Smooth muscle cell (in vitro differentiated cells): ENCODE measurements around the gene GDF15. TPM values are rescaled to one million over a fixed set of nuclear protein-coding genes. Genes with fewer than 3 reads are reported as not detected.
A peak's percentile ranks its signal among the peaks of the same experiment; 100 is the strongest.

Experiments used
- DNase-seq: peaks from one replicate; lab custom pipeline; 2025; ENCODE audit not compliant: unreplicated experiment; lab: John Stamatoyannopoulos, UW
- H2AFZ ChIP-seq: fragments of 200-600 bp; sonication (generic); 2 replicates; pipeline ENCODE4 v1.6.0; 2016; ENCODE audit warnings: antibody characterized with exemption, low read depth, mild to moderate bottlenecking
- H3F3A ChIP-seq: fragments of 200-600 bp; sonication (generic); 2 replicates; pipeline ENCODE4 v1.6.0; 2017; ENCODE audit warnings: antibody characterized with exemption, low read depth
- H3K27ac ChIP-seq: fragments of 200-600 bp; sonication (generic); 2 replicates; pipeline ENCODE4 v1.5.1; 2016; ENCODE audit warnings: low read depth, mild to moderate bottlenecking
- H3K27me3 ChIP-seq: fragments of 200-600 bp; sonication (generic); 2 replicates; pipeline ENCODE4 v1.6.1; 2016; ENCODE audit warnings: low read depth, mild to moderate bottlenecking
- H3K36me3 ChIP-seq: fragments of 200-600 bp; sonication (generic); 2 replicates; pipeline ENCODE4 v1.5.1; 2016; ENCODE audit warnings: low read depth
- H3K4me1 ChIP-seq: fragments of 200-600 bp; sonication (generic); 2 replicates; pipeline ENCODE4 v1.5.1; 2016; ENCODE audit warnings: low read depth
- H3K4me2 ChIP-seq: fragments of 200-600 bp; sonication (generic); 2 replicates; pipeline ENCODE4 v1.6.0; 2016; ENCODE audit warnings: mild to moderate bottlenecking
- H3K4me3 ChIP-seq: fragments of 200-600 bp; sonication (generic); 2 replicates; pipeline ENCODE4 v1.5.1; 2016; ENCODE audit warnings: mild to moderate bottlenecking
- H3K79me2 ChIP-seq: fragments of 200-600 bp; sonication (generic); 2 replicates; pipeline ENCODE4 v1.6.0; 2016; ENCODE audit warnings: low read depth, mild to moderate bottlenecking
- H3K9ac ChIP-seq: fragments of 200-600 bp; sonication (generic); 2 replicates; pipeline ENCODE4 v1.6.0; 2016; ENCODE audit warnings: low read depth
- H3K9me3 ChIP-seq: fragments of 200-600 bp; sonication (generic); replicated peaks from 2 replicates; pipeline ENCODE4 v1.5.1; 2016; ENCODE audit warnings: low read depth
- H4K20me1 ChIP-seq: fragments of 200-600 bp; sonication (generic); 2 replicates; pipeline ENCODE4 v1.6.0; 2016; ENCODE audit warnings: low read depth
- CTCF ChIP-seq: fragments of 200-600 bp; sonication (generic); IDR thresholded peaks from 2 replicates; pipeline ENCODE4 v1.5.1; 2017; ENCODE audit warnings: borderline replicate concordance, mild to moderate bottlenecking, antibody characterized with exemption; ENCODE audit not compliant: insufficient read depth, poor library complexity, severe bottlenecking
- WGBS: methylation state at CpG from one replicate; pipeline ENCODE4 v1.1.7; 2016; ENCODE audit warnings: low lambda C conversion rate; 5-methylcytosine and 5-hydroxymethylcytosine counted together
- polyA plus RNA-seq: library from polyadenylated mRNA; unstranded; fragments of >200 nt; fragmentation: Nextera tagmentation; extraction: Ambion mirVana; gene quantifications from 2 replicates; pipeline ENCODE4 v1.2.1, GENCODE V29; 2016
- total RNA-seq: library from RNA; depleted of rRNA; stranded (reverse); fragments of >200 nt; gene quantifications from 2 replicates; pipeline ENCODE4 v1.2.3, GENCODE V29; 2014

GDF15 gene
- total and polyA plus RNA-seq, 2 experiments from 2014 or later: 30.9 to 42.8 TPM

- Histone ChIP-seq H4K20me1 (peaks cover 3% of the 10 kb centered on the region), H3K36me3 (no peaks in the 10 kb centered on the region), H3K9ac (no peak overlapping the region), H3K27me3 (no peaks in the 10 kb centered on the region), H3F3A (peaks cover 7% of the 10 kb centered on the region), H3K79me2 (no peaks in the 10 kb centered on the region), H3K4me3 (no peak overlapping the region), H3K4me2 (peak overlapping the region; percentile 39), H3K4me1 (peaks cover 13% of the 10 kb centered on the region), H3K27ac (peak overlapping the region; percentile 99), H2AFZ (no peak overlapping the region), H3K9me3 (no peaks in the 10 kb centered on the region)
- no peak for DNase-seq
- WGBS: 62% methylated on average over 25 of the region's 25 CpGs
- no peak for TF ChIP-seq CTCF
Observed at GRCh38 chr19:18415178-18415867, 29.4 kb downstream of the GDF15 start.

DNA sequence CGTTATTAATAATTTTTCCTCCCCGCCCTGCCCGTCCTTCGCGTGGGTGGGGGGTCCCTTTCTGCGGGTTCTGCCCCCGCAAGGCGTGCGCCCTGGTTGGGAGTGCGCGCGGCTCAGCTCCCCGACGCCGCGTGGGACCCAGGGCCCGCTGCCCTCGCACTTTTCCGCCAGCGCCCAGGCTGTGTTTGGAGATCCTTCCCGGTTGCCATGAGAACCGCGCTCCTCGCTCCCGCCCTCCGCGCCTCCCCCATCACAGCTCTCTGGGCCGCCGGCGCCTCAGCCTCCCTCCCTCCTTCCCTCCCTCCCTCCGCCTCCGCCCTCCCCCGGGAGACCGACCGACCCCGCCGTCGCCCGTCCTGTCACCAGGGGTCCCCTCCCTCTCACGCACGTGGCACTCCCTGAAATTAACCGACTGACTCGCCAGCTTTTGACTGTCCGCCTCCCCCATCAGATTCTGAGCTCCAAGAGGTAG, 30.9 kb downstream of the GDF15 start:
- Histone ChIP-seq H3K36me3 (no peaks in the 10 kb centered on the region), H3K4me1 (peaks cover 13% of the 10 kb centered on the region), H3K9ac (peak overlapping the region; percentile 96), H2AFZ (peak overlapping the region; percentile 57), H3K4me2 (peak overlapping the region; percentile 82), H3K9me3 (no peaks in the 10 kb centered on the region), H3F3A (peaks cover 7% of the 10 kb centered on the region), H3K4me3 (peak overlapping the region; percentile 53), H4K20me1 (peaks cover 18% of the 10 kb centered on the region), H3K79me2 (peaks cover 6% of the 10 kb centered on the region), H3K27ac (peak overlapping the region; percentile 99), H3K27me3 (no peaks in the 10 kb centered on the region)
- no peak for TF ChIP-seq CTCF
- WGBS: under 1% methylated on average over 28 of the region's 44 CpGs
- peak; percentile 84 for DNase-seq

DNA sequence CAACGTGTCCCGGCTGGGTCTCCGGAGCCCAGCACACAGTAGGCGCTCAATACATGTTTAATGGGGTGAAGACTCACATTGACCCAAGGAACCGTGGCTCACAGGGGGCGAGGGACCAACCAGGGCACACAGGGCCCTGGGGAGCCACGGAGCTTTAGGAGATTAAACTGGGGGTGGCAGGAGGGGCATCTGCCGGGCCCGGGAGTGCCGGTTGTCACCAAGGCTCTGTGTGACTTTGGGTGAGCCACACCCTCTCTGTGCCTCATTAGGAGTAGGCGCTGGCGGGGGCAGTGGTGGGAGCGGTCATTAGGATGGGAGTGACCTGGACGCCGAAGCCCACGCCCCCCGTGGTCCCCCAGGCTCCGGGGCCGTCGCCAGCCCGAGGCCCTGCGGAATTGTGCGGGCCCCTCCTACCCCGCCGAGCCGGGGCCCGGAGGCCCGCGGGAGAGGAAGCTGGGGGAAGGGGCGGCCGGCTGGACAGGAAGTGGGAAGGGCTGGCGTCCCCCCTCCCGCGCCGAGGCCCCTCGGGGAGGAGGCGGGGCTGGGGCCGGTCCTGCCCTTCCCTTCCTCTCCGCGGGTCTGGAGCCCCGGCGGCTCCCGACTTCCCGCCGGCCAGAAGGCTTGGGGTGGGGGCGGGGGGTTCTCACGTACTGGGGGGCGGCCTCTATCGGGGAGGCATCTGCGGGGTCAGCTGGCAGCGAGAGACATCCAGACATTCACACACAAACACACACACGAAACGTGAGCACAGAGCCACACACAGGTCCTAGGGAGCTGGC, 31.5 kb downstream of the GDF15 start:
- Histone ChIP-seq H3K4me2 (peak overlapping the region; percentile 82), H3K79me2 (peaks cover 12% of the 10 kb centered on the region), H3K27ac (peak overlapping the region; percentile 99), H3K4me1 (peaks cover 13% of the 10 kb centered on the region), H3K36me3 (no peaks in the 10 kb centered on the region), H3F3A (peaks cover 7% of the 10 kb centered on the region), H4K20me1 (peaks cover 24% of the 10 kb centered on the region), H2AFZ (no peak overlapping the region), H3K9me3 (no peaks in the 10 kb centered on the region), H3K9ac (peak overlapping the region; percentile 96), H3K27me3 (no peaks in the 10 kb centered on the region), H3K4me3 (peak overlapping the region; percentile 53)
- TF ChIP-seq CTCF: no peak
- DNase-seq: peak; percentile 84
- under 1% methylated on average over 36 of the region's 53 CpGs for WGBS
